OCI-LY1 (cell line): ENCODE data around the gene KCNH1.

Source experiments
- H2AFZ ChIP-seq: fragments of 200-600 bp; sonication (generic), shearing (Covaris generic); 2 replicates; pipeline ENCODE4 v1.6.0; 2014; ENCODE audit warnings: antibody characterized with exemption, mild to moderate bottlenecking, low read length
- H3F3A ChIP-seq: fragments of 200-600 bp; sonication (generic), shearing (Covaris generic); 2 replicates; pipeline ENCODE4 v1.6.0; 2014; ENCODE audit warnings: mild to moderate bottlenecking, antibody characterized with exemption, low read length, moderate library complexity; ENCODE audit not compliant: insufficient read depth
- H3K27ac ChIP-seq: fragments of 200-600 bp; sonication (generic); 2 replicates; pipeline ENCODE4 v1.5.1; 2014; ENCODE audit warnings: low read length, mixed run types, mild to moderate bottlenecking, low read depth; ENCODE audit not compliant: poor library complexity, severe bottlenecking
- H3K27me3 ChIP-seq: fragments of 200-600 bp; sonication (generic); 2 replicates; pipeline ENCODE4 v1.6.0; 2014; ENCODE audit warnings: antibody characterized with exemption, mild to moderate bottlenecking, low read length, moderate library complexity; ENCODE audit not compliant: insufficient read depth
- H3K36me3 ChIP-seq: fragments of 200-600 bp; sonication (generic); 2 replicates; pipeline ENCODE4 v1.6.1; 2014; ENCODE audit warnings: mild to moderate bottlenecking, antibody characterized with exemption, low read length, moderate library complexity, mixed read lengths; ENCODE audit not compliant: insufficient read depth
- H3K4me1 ChIP-seq: fragments of 200-600 bp; sonication (generic); 2 replicates; pipeline ENCODE4 v1.5.1; 2014; ENCODE audit warnings: mild to moderate bottlenecking, low read length, moderate library complexity; ENCODE audit not compliant: insufficient read depth, severe bottlenecking
- H3K4me2 ChIP-seq: fragments of 200-600 bp; sonication (generic), shearing (Covaris generic); 2 replicates; pipeline ENCODE4 v1.6.1; 2014; ENCODE audit warnings: low read length
- H3K4me3 ChIP-seq: fragments of 200-600 bp; sonication (generic); 2 replicates; pipeline ENCODE4 v1.5.1; 2014; ENCODE audit warnings: low read length, low read depth, mild to moderate bottlenecking, mixed read lengths; ENCODE audit not compliant: poor library complexity, severe bottlenecking
- H3K79me2 ChIP-seq: fragments of 200-600 bp; shearing (Covaris generic); 2 replicates; pipeline ENCODE4 v1.6.1; 2016; ENCODE audit warnings: mixed run types, low read length, mixed read lengths; ENCODE audit not compliant: insufficient read depth
- H3K9ac ChIP-seq: fragments of 200-600 bp; sonication (generic), shearing (Covaris generic); 2 replicates; pipeline ENCODE4 v1.6.1; 2014; ENCODE audit warnings: mild to moderate bottlenecking, low read length, mixed read lengths
- H3K9me2 ChIP-seq: fragments of 200-600 bp; sonication (generic), shearing (Covaris generic); 2 replicates; pipeline ENCODE4 v1.6.1; 2014; ENCODE audit warnings: low read depth, mild to moderate bottlenecking, low read length, mixed read lengths
- H3K9me3 ChIP-seq: fragments of 200-600 bp; shearing (Covaris generic); 2 replicates; pipeline ENCODE4 v1.6.1; 2014; ENCODE audit warnings: low read length, mixed read lengths
- H4K20me1 ChIP-seq: fragments of 200-600 bp; sonication (generic), shearing (Covaris generic); 2 replicates; pipeline ENCODE4 v1.6.0; 2016; ENCODE audit warnings: mild to moderate bottlenecking, low read length; ENCODE audit not compliant: insufficient read depth
- EZH2 ChIP-seq: fragments of 200-600 bp; sonication (generic), shearing (Covaris generic); IDR thresholded peaks from 2 replicates; pipeline ENCODE4 v1.8.0; 2017; ENCODE audit warnings: borderline replicate concordance, mixed run types, mild to moderate bottlenecking, antibody characterized with exemption, low read length, moderate library complexity, mixed read lengths
- TF ChIP-seq, protein P1 (sequence below): fragments of 200-600 bp; sonication (generic), shearing (Covaris generic); IDR thresholded peaks from 2 replicates; pipeline ENCODE4 v1.5.1; 2017; ENCODE audit warnings: mild to moderate bottlenecking, antibody characterized with exemption, low read length, moderate library complexity, mixed read lengths

The KCNH1 gene

DNA sequence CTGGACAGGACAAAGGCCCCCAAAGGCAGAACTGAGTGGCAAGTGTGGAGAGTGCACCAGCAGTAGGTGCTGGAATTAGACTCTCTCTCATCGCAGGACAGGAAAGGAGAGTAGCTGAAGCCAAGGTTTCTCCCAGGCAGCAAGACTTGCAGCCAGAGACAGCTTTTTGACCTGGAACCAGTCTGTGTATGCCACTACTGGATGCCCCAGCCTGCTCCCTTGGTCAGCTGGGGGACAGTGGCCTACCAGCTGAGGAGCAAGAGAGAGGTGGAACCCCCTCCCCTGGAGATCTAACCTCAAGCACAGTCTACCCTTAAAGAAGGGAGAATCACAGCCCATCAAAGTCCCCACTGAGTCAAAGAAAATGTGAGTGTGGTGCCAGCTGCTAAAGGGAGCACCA lies 375.7 kb downstream of the KCNH1 start:
- TF ChIP-seq, protein P1, sequence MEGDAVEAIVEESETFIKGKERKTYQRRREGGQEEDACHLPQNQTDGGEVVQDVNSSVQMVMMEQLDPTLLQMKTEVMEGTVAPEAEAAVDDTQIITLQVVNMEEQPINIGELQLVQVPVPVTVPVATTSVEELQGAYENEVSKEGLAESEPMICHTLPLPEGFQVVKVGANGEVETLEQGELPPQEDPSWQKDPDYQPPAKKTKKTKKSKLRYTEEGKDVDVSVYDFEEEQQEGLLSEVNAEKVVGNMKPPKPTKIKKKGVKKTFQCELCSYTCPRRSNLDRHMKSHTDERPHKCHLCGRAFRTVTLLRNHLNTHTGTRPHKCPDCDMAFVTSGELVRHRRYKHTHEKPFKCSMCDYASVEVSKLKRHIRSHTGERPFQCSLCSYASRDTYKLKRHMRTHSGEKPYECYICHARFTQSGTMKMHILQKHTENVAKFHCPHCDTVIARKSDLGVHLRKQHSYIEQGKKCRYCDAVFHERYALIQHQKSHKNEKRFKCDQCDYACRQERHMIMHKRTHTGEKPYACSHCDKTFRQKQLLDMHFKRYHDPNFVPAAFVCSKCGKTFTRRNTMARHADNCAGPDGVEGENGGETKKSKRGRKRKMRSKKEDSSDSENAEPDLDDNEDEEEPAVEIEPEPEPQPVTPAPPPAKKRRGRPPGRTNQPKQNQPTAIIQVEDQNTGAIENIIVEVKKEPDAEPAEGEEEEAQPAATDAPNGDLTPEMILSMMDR = no peak
- no peak for TF ChIP-seq EZH2
- Histone ChIP-seq H3K9me2 (no peaks in the 10 kb centered on the region), H3K27ac (no peak overlapping the region), H3K79me2 (no peaks in the 10 kb centered on the region), H3F3A (no peaks in the 10 kb centered on the region), H3K36me3 (no peaks in the 10 kb centered on the region), H3K9me3 (no peaks in the 10 kb centered on the region), H3K9ac (no peak overlapping the region), H3K4me1 (no peaks in the 10 kb centered on the region), H4K20me1 (no peaks in the 10 kb centered on the region), H3K4me3 (no peak overlapping the region), H2AFZ (no peak overlapping the region), H3K4me2 (no peak overlapping the region), H3K27me3 (no peaks in the 10 kb centered on the region)

GRCh38 chr1:210757677-210758076 lies 376.3 kb downstream of the KCNH1 start:
- Histone ChIP-seq H4K20me1 (no peaks in the 10 kb centered on the region), H3F3A (no peaks in the 10 kb centered on the region), H3K9me2 (no peaks in the 10 kb centered on the region), H3K27ac (no peak overlapping the region), H3K9me3 (no peaks in the 10 kb centered on the region), H3K4me3 (no peak overlapping the region), H2AFZ (no peak overlapping the region), H3K4me1 (no peaks in the 10 kb centered on the region), H3K4me2 (no peak overlapping the region), H3K79me2 (no peaks in the 10 kb centered on the region), H3K27me3 (no peaks in the 10 kb centered on the region), H3K36me3 (no peaks in the 10 kb centered on the region), H3K9ac (no peak overlapping the region)
- TF ChIP-seq, protein P1 = no peak
- no peak for TF ChIP-seq EZH2

- H3K9me2 ChIP-seq = no peaks in the 10 kb centered on the region
- H3K27ac ChIP-seq = no peak overlapping the region
- H3K36me3 ChIP-seq = no peaks in the 10 kb centered on the region
- no peaks in the 10 kb centered on the region for H3F3A ChIP-seq
- H3K9ac ChIP-seq = no peak overlapping the region
- no peaks in the 10 kb centered on the region for H3K27me3 ChIP-seq
- no peaks in the 10 kb centered on the region for H3K79me2 ChIP-seq
- H4K20me1 ChIP-seq = no peaks in the 10 kb centered on the region
- H3K4me3 ChIP-seq = no peak overlapping the region
- H3K9me3 ChIP-seq = no peaks in the 10 kb centered on the region
- no peak overlapping the region for H2AFZ ChIP-seq
- no peak overlapping the region for H3K4me2 ChIP-seq
- no peaks in the 10 kb centered on the region for H3K4me1 ChIP-seq
- TF ChIP-seq EZH2 = no peak
- TF ChIP-seq, protein P1 = no peak
These were observed 377.8 kb downstream of the KCNH1 start for GRCh38 chr1:210755991-210756659.
